Fibroblast of pulmonary artery (primary cell): Measurements from ENCODE around the gene APOA1.

Experiments used
- DNase-seq: peaks from one replicate; pipeline ENCODE4 v3.0.0-alpha.2; 2010; ENCODE audit warnings: low read depth
- H3K4me3 ChIP-seq: replicated peaks from 2 replicates; pipeline ENCODE4 v1.5.1; 2011; ENCODE audit warnings: low read depth, mild to moderate bottlenecking, control low read depth, low read length, moderate library complexity
- CTCF ChIP-seq: IDR thresholded peaks from 2 replicates; pipeline ENCODE4 v1.5.1; 2011; ENCODE audit warnings: mild to moderate bottlenecking, control low read depth, low read length, inconsistent platforms; ENCODE audit errors: missing control alignments

Gene APOA1

GRCh38 chr11:116796548-116796947 is 40.9 kb downstream of the APOA1 start:
- TF ChIP-seq CTCF = no peak

GRCh38 chr11:116794851-116795250 is 42.6 kb downstream of the APOA1 start:
- no peak for TF ChIP-seq CTCF
- no peak overlapping the region for H3K4me3 ChIP-seq
- no peak for DNase-seq

More at GRCh38 chr11:116796548-116796947, 40.9 kb downstream of the APOA1 start:
- H3K4me3 ChIP-seq = no peak overlapping the region
- DNase-seq = no peak

- peak; percentile 43 for DNase-seq
- H3K4me3 ChIP-seq = no peak overlapping the region
- TF ChIP-seq CTCF = no peak
Observed at GRCh38 chr11:116793772-116794097, 43.7 kb downstream of the APOA1 start.

- H3K4me3 ChIP-seq = no peak overlapping the region
- no peak for TF ChIP-seq CTCF
- DNase-seq = peak; percentile 54
Observed at GRCh38 chr11:116792869-116793771, 44.3 kb downstream of the APOA1 start.

- TF ChIP-seq CTCF = no peak
Observed at GRCh38 chr11:116792144-116792868, 45.1 kb downstream of the APOA1 start.

GRCh38 chr11:116791813-116792143 is 45.6 kb downstream of the APOA1 start, which contains the start of gene APOA5:
Gene APOA5 (minus strand): TSS chr11:116791879. CDS start chr11:116791860, 19 bp downstream.
- DNase-seq = no peak
- no peak within 1 kb of the TSS for H3K4me3 ChIP-seq
- no peak for TF ChIP-seq CTCF

More at GRCh38 chr11:116792144-116792868, 45.1 kb downstream of the APOA1 start:
- no peak overlapping the region for H3K4me3 ChIP-seq
- no peak for DNase-seq
